Eye (tissue), 1 donor: Measurements from ENCODE around the gene ZNF519.

Experiments
- DNase-seq: peaks from one replicate; pipeline ENCODE4 v3.0.0-alpha.2; 2015

Gene ZNF519

DNA sequence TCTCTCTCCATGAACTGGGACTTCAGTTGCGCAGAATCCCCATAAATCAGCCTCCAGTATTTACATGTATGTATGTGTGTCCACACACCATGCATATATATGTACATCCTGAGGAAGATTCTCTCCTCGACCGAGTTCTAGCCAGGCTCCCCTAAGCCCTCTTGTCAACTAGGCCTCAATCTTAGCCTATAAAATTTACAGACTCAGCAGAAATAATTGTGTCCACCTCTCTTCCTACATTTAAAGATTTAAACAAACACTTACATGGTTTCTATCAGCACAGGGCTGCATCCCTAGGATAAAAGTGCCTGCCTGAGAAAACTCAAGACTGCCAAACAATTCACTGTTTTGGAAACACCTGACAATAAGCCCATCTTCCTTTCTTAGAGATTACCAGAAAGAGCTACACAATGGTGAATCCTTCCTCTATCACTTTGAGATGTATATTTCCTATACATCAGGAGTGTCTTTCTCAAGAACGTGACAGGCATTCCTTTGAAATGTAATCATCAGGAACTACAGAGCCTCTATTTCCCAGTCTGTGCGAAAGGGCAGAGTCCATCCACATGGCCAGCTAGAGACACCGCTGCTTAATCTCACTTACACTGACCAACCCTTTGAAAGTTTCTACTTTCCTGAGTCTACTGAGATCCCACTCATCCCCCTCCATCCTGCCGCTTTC is 39.5 kb downstream of the ZNF519 start:
- DNase-seq: no peak

DNA sequence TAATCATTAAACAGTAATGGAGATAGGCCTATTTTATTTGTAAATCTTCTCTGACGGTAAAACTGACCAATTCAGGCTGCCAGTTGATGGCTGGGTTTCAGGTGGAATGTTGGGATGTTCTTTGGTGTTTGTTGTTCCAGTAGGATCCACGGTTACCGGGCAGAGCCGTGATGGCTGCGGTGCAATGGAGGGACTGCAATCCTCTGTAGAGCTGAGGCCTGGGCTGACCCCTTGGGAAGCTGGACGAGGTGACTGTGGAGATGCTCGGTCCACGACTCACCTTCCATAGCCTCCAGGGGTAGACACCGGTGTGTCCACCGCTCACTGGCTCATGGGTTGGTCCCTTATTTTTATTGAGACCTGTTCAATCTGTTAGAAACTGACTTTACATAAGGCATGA is 42.5 kb downstream of the ZNF519 start:
- DNase-seq: no peak

- no peak for DNase-seq
Measured at GRCh38 chr18:14089191-14089590, 43.0 kb downstream of the ZNF519 start.

GRCh38 chr18:14086458-14087231 is 45.6 kb downstream of the ZNF519 start:
- DNase-seq: peak; percentile 84

DNA sequence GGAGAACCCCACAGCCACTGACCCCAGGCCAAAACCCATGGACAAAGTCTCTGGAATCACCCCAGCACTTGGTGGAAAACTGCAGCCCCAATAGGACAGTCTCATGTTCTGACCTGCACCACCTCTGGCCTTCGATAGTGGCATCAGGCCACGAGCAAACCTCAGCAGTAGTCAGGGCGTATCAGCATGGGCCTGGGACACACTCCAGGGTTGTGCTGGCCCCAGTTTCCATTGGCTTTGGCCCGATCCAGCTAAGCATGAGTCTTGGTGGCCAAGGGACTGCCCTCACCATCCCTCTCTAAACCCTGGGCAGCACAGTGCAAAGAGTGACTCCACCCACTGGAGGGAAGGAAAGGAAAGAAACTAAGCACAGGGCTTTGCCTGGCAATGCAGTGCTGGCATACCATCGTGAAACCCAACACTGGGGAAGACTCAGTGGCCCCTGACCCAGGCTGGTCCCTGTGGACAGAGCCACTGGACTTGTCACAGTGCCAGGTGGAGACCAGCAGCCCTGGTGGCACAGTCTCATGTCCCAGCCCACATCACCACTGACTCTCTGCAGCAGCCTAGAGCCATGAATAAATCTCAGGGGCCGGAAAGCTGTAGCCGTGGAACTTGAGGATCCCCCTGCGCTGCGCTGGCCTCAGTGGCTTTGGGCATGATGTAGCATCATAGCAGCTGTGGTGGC is 46.3 kb downstream of the ZNF519 start:
- no peak for DNase-seq

GRCh38 chr18:14075196-14075595 is 57.0 kb downstream of the ZNF519 start:
- no peak for DNase-seq

DNA sequence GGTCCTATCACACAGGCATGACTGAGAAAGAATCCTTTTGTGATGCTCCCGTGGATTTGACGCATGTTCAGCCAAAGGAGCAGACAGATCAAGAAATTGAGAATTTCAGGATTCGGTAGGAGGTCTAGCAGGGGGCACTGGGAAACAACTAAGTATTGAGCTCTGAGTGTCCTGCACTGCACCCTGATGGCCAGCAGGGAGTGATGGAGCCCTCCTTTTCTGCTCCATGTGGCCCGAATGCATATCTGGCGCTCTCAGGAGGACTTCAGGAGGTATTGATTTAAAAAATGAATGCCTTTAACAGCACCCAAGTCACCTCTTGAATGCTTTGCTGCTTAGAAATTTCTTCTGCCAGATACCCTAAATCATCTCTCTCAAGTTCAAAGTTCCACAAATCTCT is 58.0 kb downstream of the ZNF519 start:
- DNase-seq: no peak

GRCh38 chr18:14053661-14054060 is 78.6 kb downstream of the ZNF519 start:
- no peak for DNase-seq
